GM12878 (cell line): ENCODE data around the gene RARRES1.

ENCODE experiments used
- CHD2 ChIP-seq: IDR thresholded peaks from 2 replicates; pipeline ENCODE4 v1.6.1; 2011; ENCODE audit warnings: low read depth, low read length, improper control_type of control experiment, borderline replicate concordance
- CTCF ChIP-seq, 3 experiments: IDR thresholded peaks in 2 of 3; conservative IDR thresholded peaks in 1 of 3; 2 replicates each; pipeline ENCODE4 v1.5.1; 2011; ENCODE audit warnings: low read depth in 3 of 3, low read length in 3 of 3, mild to moderate bottlenecking in 3 of 3, control low read depth in 2 of 3, moderate library complexity in 2 of 3, inconsistent platforms in 1 of 3, mixed read lengths in 1 of 3; ENCODE audit not compliant: control insufficient read depth in 2 of 3, insufficient read depth in 1 of 3; ENCODE audit errors: extremely low read depth in 1 of 3
- E4F1 ChIP-seq: fragments of 450-650 bp; IDR thresholded peaks from 2 replicates; pipeline ENCODE4 v1.6.1; 2018; ENCODE audit warnings: borderline replicate concordance, mild to moderate bottlenecking; ENCODE audit not compliant: partially characterized antibody
- EP300 ChIP-seq, 2 experiments: fragments of 150-350 bp in 1 of 2; IDR thresholded peaks; 2 replicates each; pipeline ENCODE4 v1.6.1; 2011 to 2012; ENCODE audit warnings: low read depth in 2 of 2, low read length in 2 of 2, borderline replicate concordance in 1 of 2, improper control_type of control experiment in 1 of 2, inconsistent platforms in 1 of 2; ENCODE audit not compliant: control insufficient read depth in 1 of 2
- POLR2A ChIP-seq: IDR thresholded peaks from 2 replicates; pipeline ENCODE4 v1.6.1; 2011; ENCODE audit warnings: low read depth, mild to moderate bottlenecking, low read length
- TF ChIP-seq, protein P1 (sequence below): IDR thresholded peaks from 2 replicates; pipeline ENCODE4 v1.6.1; 2011; ENCODE audit warnings: mild to moderate bottlenecking, low read depth, low read length, moderate library complexity; ENCODE audit not compliant: insufficient replicate concordance

DNA sequence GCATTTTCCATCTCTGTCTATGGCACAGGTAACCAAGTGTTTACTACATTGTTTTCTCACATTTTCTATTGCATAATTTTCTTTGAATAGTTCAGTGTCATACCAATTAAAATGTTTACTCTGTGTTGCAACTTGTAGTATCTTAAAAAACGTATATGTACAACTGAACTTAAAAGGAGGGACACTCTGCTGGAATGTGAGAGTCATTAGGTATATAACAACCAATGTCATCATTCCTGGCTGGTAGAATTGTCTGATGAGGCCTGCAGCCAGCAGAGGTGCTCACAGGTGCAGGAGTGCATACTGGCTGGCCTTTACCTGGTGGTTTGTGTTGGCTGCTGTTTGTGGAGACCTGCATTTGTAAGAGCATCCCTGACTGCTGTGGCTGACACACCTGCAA, 19.1 kb upstream of the RARRES1 start:
- no peak for TF ChIP-seq CHD2
- no peak for TF ChIP-seq CTCF (IDR thresholded peaks at IDR 0.05 in 2 of 3, conservative IDR thresholded peaks at IDR 0.05 in 1 of 3; ENCODE audit: control insufficient read depth in 2 of 3, extremely low read depth in 1 of 3, insufficient read depth in 1 of 3, low read depth in 3 of 3, low read length in 3 of 3)
- no peak for TF ChIP-seq E4F1
- TF ChIP-seq, protein P1, sequence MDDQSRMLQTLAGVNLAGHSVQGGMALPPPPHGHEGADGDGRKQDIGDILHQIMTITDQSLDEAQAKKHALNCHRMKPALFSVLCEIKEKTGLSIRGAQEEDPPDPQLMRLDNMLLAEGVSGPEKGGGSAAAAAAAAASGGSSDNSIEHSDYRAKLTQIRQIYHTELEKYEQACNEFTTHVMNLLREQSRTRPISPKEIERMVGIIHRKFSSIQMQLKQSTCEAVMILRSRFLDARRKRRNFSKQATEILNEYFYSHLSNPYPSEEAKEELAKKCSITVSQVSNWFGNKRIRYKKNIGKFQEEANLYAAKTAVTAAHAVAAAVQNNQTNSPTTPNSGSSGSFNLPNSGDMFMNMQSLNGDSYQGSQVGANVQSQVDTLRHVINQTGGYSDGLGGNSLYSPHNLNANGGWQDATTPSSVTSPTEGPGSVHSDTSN: no peak
- TF ChIP-seq EP300 (IDR thresholded peaks at IDR 0.05; ENCODE audit: borderline replicate concordance in 1 of 2, control insufficient read depth in 1 of 2, low read depth in 2 of 2, low read length in 2 of 2): no peak
- TF ChIP-seq POLR2A: no peak
